DOHH2 (cell line): ENCODE data around the gene ATP8B4.
"Not testable (repeated sequence)": the region's sequence is repeated elsewhere in the genome, so short reads cannot be mapped to it uniquely, and the experiment has no call there.

Source experiments
- CTCF ChIP-seq: fragments of 200-600 bp; sonication (generic); IDR thresholded peaks from one replicate; pipeline ENCODE4 v1.5.1; 2014; ENCODE audit warnings: antibody characterized with exemption, mild to moderate bottlenecking, low read depth, low read length; ENCODE audit not compliant: poor library complexity, severe bottlenecking
- EZH2phosphoT487 ChIP-seq: fragments of 200-600 bp; sonication (generic); IDR thresholded peaks from 2 replicates; pipeline ENCODE4 v1.6.1; 2017; ENCODE audit warnings: borderline replicate concordance, mild to moderate bottlenecking, antibody characterized with exemption, low read length, moderate library complexity, mixed read lengths

- TF ChIP-seq CTCF, EZH2phosphoT487: not testable (repeated sequence)
These were observed 155.8 kb downstream of the ATP8B4 start for GRCh38 chr15:49963033-49963772.
